Thymus (tissue), 14 donors: Measurements from ENCODE around the gene NOPCHAP1. TPM values are rescaled to one million over a fixed set of nuclear protein-coding genes. Genes with fewer than 3 reads are reported as not detected.
A peak's percentile ranks its signal among the peaks of the same experiment; 100 is the strongest.
"Not testable (repeated sequence)": the region's sequence is repeated elsewhere in the genome, so short reads cannot be mapped to it uniquely, and the experiment has no call there.

Source experiments
- DNase-seq, 9 donors: peaks; one replicate each; pipeline ENCODE4 v3.0.0-alpha.2; 2013; ENCODE audit warnings: low spot score in 9 of 9, low read depth in 6 of 9, missing footprints in 1 of 9
- H3K27ac ChIP-seq, 2 donors: one replicate each; pipeline ENCODE4 v1.5.1; 2013; ENCODE audit warnings: control low read depth in 1 of 2, low read depth in 1 of 2, low read length in 1 of 2, mild to moderate bottlenecking in 1 of 2, moderate library complexity in 1 of 2
- H3K27me3 ChIP-seq, 2 donors: one replicate each; pipeline ENCODE4 v1.5.1; 2013; ENCODE audit warnings: low read length in 1 of 2; ENCODE audit not compliant: control insufficient read depth in 2 of 2, insufficient read depth in 1 of 2
- H3K36me3 ChIP-seq, 2 donors: one replicate each; pipeline ENCODE4 v1.5.1; 2013; ENCODE audit warnings: low read length in 1 of 2, mild to moderate bottlenecking in 1 of 2, moderate library complexity in 1 of 2; ENCODE audit not compliant: control insufficient read depth in 2 of 2, insufficient read depth in 2 of 2
- H3K4me1 ChIP-seq, 2 donors: one replicate each; pipeline ENCODE4 v1.5.1; 2013; ENCODE audit warnings: low read length in 2 of 2; ENCODE audit not compliant: control insufficient read depth in 2 of 2, insufficient read depth in 2 of 2
- H3K4me3 ChIP-seq, 2 donors: one replicate each; pipeline ENCODE4 v1.5.1; 2013; ENCODE audit warnings: low read length in 2 of 2, control low read depth in 1 of 2, mild to moderate bottlenecking in 1 of 2
- H3K9me3 ChIP-seq, 2 donors: one replicate each; pipeline ENCODE4 v1.5.1; 2013; ENCODE audit warnings: low read length in 1 of 2, mild to moderate bottlenecking in 1 of 2; ENCODE audit not compliant: control insufficient read depth in 2 of 2, insufficient read depth in 1 of 2
- WGBS: extraction: QIAGEN DNeasy Blood & Tissue Kit; methylation state at CpG from one replicate; pipeline ENCODE4 v1.1.7; 2013; 5-methylcytosine and 5-hydroxymethylcytosine counted together
- long read RNA-seq, 10 donors: transcript quantifications; one replicate each; lab custom pipeline, GENCODE V29; 2026
- polyA plus RNA-seq: library from polyadenylated mRNA; stranded (reverse); fragments of 200-250 nt; gene quantifications from one replicate; pipeline ENCODE4 v1.2.3, GENCODE V29; 2013
- total RNA-seq: library from RNA; stranded (reverse); fragments of 120-200 nt; gene quantifications from one replicate; pipeline ENCODE4 v1.2.4, GENCODE V29; 2013
- donor health status: healthy.

NOPCHAP1 gene
- total RNA-seq (29.6 TPM), polyA plus RNA-seq (15.5 TPM)
- long read RNA-seq, donor 1 = 0 reads
- long read RNA-seq, donor 2 = 0 reads
- long read RNA-seq, donor 3, full-length matches to known transcripts = 18 of 18 reads
- long read RNA-seq, donor 3, partial matches to known transcripts = 0 of 18 reads
- long read RNA-seq, donor 3, other reads (novel, unspliced or antisense) = 0 of 18 reads
- long read RNA-seq, donor 4, full-length matches to known transcripts = 7 of 12 reads
- long read RNA-seq, donor 4, partial matches to known transcripts = 5 of 12 reads
- long read RNA-seq, donor 4, other reads (novel, unspliced or antisense) = 0 of 12 reads
- long read RNA-seq, donor 5, full-length matches to known transcripts = 24 of 42 reads
- long read RNA-seq, donor 5, partial matches to known transcripts = 18 of 42 reads
- long read RNA-seq, donor 5, other reads (novel, unspliced or antisense) = 0 of 42 reads
- long read RNA-seq, donor 6, full-length matches to known transcripts = 14 of 14 reads
- long read RNA-seq, donor 6, partial matches to known transcripts = 0 of 14 reads
- long read RNA-seq, donor 6, other reads (novel, unspliced or antisense) = 0 of 14 reads
- long read RNA-seq, donor 7, full-length matches to known transcripts = 10 of 10 reads
- long read RNA-seq, donor 7, partial matches to known transcripts = 0 of 10 reads
- long read RNA-seq, donor 7, other reads (novel, unspliced or antisense) = 0 of 10 reads
- long read RNA-seq, donor 8, full-length matches to known transcripts = 9 of 9 reads
- long read RNA-seq, donor 8, partial matches to known transcripts = 0 of 9 reads
- long read RNA-seq, donor 8, other reads (novel, unspliced or antisense) = 0 of 9 reads
- long read RNA-seq, donor 9, full-length matches to known transcripts = 14 of 14 reads
- long read RNA-seq, donor 9, partial matches to known transcripts = 0 of 14 reads
- long read RNA-seq, donor 9, other reads (novel, unspliced or antisense) = 0 of 14 reads
- long read RNA-seq, donor 10, full-length matches to known transcripts = 10 of 10 reads
- long read RNA-seq, donor 10, partial matches to known transcripts = 0 of 10 reads
- long read RNA-seq, donor 10, other reads (novel, unspliced or antisense) = 0 of 10 reads

- Histone ChIP-seq H3K4me1 (peaks cover 5 to 9% of the 10 kb centered on the region in 2 donors), H3K36me3 (peaks cover 0 to 13% of the 10 kb centered on the region in 2 donors), H3K4me3 (peak within 1 kb of the TSS; percentile 69 to 88), H3K9me3 (no peaks in the 10 kb centered on the region), H3K27me3 (no peaks in the 10 kb centered on the region), H3K27ac (peak within 1 kb of the TSS in 1 of 2 donors; percentile 64)
- 1% methylated on average over 59 of the region's 59 CpGs for WGBS
- peak; percentile 59 to 90 (median 77) for DNase-seq
Measured at GRCh38 chr12:104986022-104986941, at the start of gene NOPCHAP1. TSS of gene NOPCHAP1 (plus strand) at chr12:104986316. CDS start at chr12:104986353, 37 bp downstream.

GRCh38 chr12:104938371-104938770, 47.7 kb upstream of the NOPCHAP1 start:
- Histone ChIP-seq H3K27ac (no peak overlapping the region), H3K9me3 (no peaks in the 10 kb centered on the region), H3K4me1 (no peaks in the 10 kb centered on the region), H3K4me3 (no peak overlapping the region), H3K27me3 (no peaks in the 10 kb centered on the region), H3K36me3 (no peaks in the 10 kb centered on the region)
- 61% methylated on average over 3 of the region's 3 CpGs for WGBS
- DNase-seq = no peak

GRCh38 chr12:104939089-104939488, 47.0 kb upstream of the NOPCHAP1 start:
- H3K27ac ChIP-seq = no peak overlapping the region
- no peaks in the 10 kb centered on the region for H3K9me3 ChIP-seq
- no peak for DNase-seq
- H3K27me3 ChIP-seq = no peaks in the 10 kb centered on the region
- 98% methylated on average over 2 of the region's 2 CpGs for WGBS
- H3K36me3 ChIP-seq = no peaks in the 10 kb centered on the region
- H3K4me1 ChIP-seq = no peaks in the 10 kb centered on the region
- no peak overlapping the region for H3K4me3 ChIP-seq

- no peaks in the 10 kb centered on the region for H3K4me1 ChIP-seq
- no peaks in the 10 kb centered on the region for H3K36me3 ChIP-seq
- WGBS = 98% methylated on average over 3 of the region's 3 CpGs
- H3K27ac ChIP-seq = no peak overlapping the region
- H3K9me3 ChIP-seq = no peaks in the 10 kb centered on the region
- H3K27me3 ChIP-seq = no peaks in the 10 kb centered on the region
- no peak for DNase-seq
- H3K4me3 ChIP-seq = no peak overlapping the region
Measured at GRCh38 chr12:104941454-104941853, 44.7 kb upstream of the NOPCHAP1 start.

- Histone ChIP-seq H3K4me1 (no peaks in the 10 kb centered on the region), H3K36me3 (no peaks in the 10 kb centered on the region), H3K27me3 (no peaks in the 10 kb centered on the region), H3K4me3 (no peak overlapping the region), H3K27ac (no peak overlapping the region), H3K9me3 (no peaks in the 10 kb centered on the region)
- 91% methylated on average over 4 of the region's 4 CpGs for WGBS
- no peak for DNase-seq
Measured at GRCh38 chr12:104942075-104942474, 44.0 kb upstream of the NOPCHAP1 start.

GRCh38 chr12:104943401-104943800, 42.7 kb upstream of the NOPCHAP1 start:
- not testable (repeated sequence) for H3K4me1 ChIP-seq, H3K36me3 ChIP-seq, H3K27ac ChIP-seq, H3K27me3 ChIP-seq, H3K4me3 ChIP-seq, DNase-seq, H3K9me3 ChIP-seq
- WGBS = 98% methylated on average over 8 of the region's 8 CpGs

GRCh38 chr12:104944252-104944651, 41.9 kb upstream of the NOPCHAP1 start:
- 96% methylated on average over 3 of the region's 3 CpGs for WGBS
- no peak overlapping the region for H3K27ac ChIP-seq
- no peaks in the 10 kb centered on the region for H3K27me3 ChIP-seq
- H3K4me3 ChIP-seq = no peak overlapping the region
- H3K4me1 ChIP-seq = no peaks in the 10 kb centered on the region
- no peak for DNase-seq
- no peaks in the 10 kb centered on the region for H3K36me3 ChIP-seq
- no peaks in the 10 kb centered on the region for H3K9me3 ChIP-seq

- not testable (repeated sequence) for H3K4me3 ChIP-seq, DNase-seq, H3K9me3 ChIP-seq, H3K27ac ChIP-seq, H3K36me3 ChIP-seq, H3K27me3 ChIP-seq, H3K4me1 ChIP-seq
- WGBS = 98% methylated on average over 4 of the region's 4 CpGs
Measured at GRCh38 chr12:104948716-104949115, 37.4 kb upstream of the NOPCHAP1 start.
